ENCODE measurements around the gene CFAP251.

DNA sequence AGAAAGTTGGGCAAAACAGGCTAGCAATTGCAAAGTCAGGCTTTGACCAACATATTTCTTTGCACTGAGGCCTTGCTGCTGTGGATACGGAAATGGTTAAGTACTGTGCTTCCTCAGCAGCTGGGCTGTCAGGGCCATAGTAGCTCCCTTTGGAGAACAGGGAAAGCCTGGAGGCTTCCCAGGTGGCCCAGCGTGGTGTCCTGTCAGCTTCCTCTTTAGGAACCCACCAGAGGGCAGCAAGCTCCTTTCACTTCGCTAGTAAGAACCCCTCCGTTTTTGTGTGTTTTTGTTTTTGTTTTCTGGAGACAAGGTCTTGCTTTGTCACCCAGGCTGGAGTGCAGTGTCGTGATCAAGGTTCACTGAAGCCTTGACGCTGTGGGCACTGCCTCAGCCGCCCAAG is 1.7 kb upstream of the CFAP251 start:
- TF ChIP-seq, protein P1, sequence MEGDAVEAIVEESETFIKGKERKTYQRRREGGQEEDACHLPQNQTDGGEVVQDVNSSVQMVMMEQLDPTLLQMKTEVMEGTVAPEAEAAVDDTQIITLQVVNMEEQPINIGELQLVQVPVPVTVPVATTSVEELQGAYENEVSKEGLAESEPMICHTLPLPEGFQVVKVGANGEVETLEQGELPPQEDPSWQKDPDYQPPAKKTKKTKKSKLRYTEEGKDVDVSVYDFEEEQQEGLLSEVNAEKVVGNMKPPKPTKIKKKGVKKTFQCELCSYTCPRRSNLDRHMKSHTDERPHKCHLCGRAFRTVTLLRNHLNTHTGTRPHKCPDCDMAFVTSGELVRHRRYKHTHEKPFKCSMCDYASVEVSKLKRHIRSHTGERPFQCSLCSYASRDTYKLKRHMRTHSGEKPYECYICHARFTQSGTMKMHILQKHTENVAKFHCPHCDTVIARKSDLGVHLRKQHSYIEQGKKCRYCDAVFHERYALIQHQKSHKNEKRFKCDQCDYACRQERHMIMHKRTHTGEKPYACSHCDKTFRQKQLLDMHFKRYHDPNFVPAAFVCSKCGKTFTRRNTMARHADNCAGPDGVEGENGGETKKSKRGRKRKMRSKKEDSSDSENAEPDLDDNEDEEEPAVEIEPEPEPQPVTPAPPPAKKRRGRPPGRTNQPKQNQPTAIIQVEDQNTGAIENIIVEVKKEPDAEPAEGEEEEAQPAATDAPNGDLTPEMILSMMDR (IDR thresholded peaks at IDR 0.05): no peak
- no peak for TF ChIP-seq POLR2A (IDR thresholded peaks at IDR 0.05)

Measured in lower leg skin (tissue), 3 donors.